H1 (cell line): ENCODE results near the gene TNPO2.

Experiments used
- ASH2L ChIP-seq: fragments of 200-600, 300-600 bp; sonication (generic); IDR thresholded peaks from one replicate; pipeline ENCODE4 v1.7.1; 2017; ENCODE audit warnings: low read length
- BRCA1 ChIP-seq: IDR thresholded peaks from 2 replicates; pipeline ENCODE4 v1.6.1; 2012; ENCODE audit warnings: low read depth, low read length, improper control_type of control experiment
- CBX8 ChIP-seq: fragments of 300-800, 300-1000 bp; sonication (generic); IDR thresholded peaks from 2 replicates; pipeline ENCODE4 v1.7.1; 2016; ENCODE audit warnings: low read depth, low read length, borderline replicate concordance
- EZH2 ChIP-seq: fragments of 200-600 bp; sonication (generic); IDR thresholded peaks from 2 replicates; pipeline ENCODE4 v1.7.1; 2012; ENCODE audit warnings: low read depth, mild to moderate bottlenecking, moderate library complexity, low read length, inconsistent platforms; ENCODE audit not compliant: severe bottlenecking
- POLR2A ChIP-seq, 2 experiments: IDR thresholded peaks; 1 replicate in 1 of 2; 2 replicates in 1 of 2; pipeline ENCODE4 v1.6.1; 2011; ENCODE audit warnings: low read depth in 2 of 2, low read length in 2 of 2, mild to moderate bottlenecking in 2 of 2; ENCODE audit errors: control extremely low read depth in 1 of 2
- POLR2AphosphoS5 ChIP-seq: IDR thresholded peaks from 2 replicates; pipeline ENCODE4 v1.6.1; 2011; ENCODE audit warnings: low read depth, low read length
- POU5F1 ChIP-seq: IDR thresholded peaks from 2 replicates; pipeline ENCODE4 v1.6.1; 2011; ENCODE audit warnings: low read depth, mild to moderate bottlenecking, low read length, moderate library complexity
- RFX5 ChIP-seq: IDR thresholded peaks from 2 replicates; pipeline ENCODE4 v1.6.1; 2011; ENCODE audit warnings: low read depth, low read length, improper control_type of control experiment, borderline replicate concordance
- RXRA ChIP-seq: IDR thresholded peaks from 2 replicates; pipeline ENCODE4 v1.6.1; 2011; ENCODE audit warnings: low read depth, mild to moderate bottlenecking, low read length, moderate library complexity; ENCODE audit not compliant: insufficient read depth
- SRF ChIP-seq: IDR thresholded peaks from 2 replicates; pipeline ENCODE4 v1.6.1; 2011; ENCODE audit warnings: mild to moderate bottlenecking, low read depth, low read length, moderate library complexity
- TF ChIP-seq, protein P1 (sequence below), 3 experiments: IDR thresholded peaks; 1 replicate in 2 of 3; 2 replicates in 1 of 3; pipeline versions ENCODE4 v1.5.1 to v1.6.1; 2011; ENCODE audit warnings: low read length in 3 of 3, mild to moderate bottlenecking in 3 of 3, inconsistent platforms in 2 of 3, low read depth in 1 of 3, moderate library complexity in 1 of 3; ENCODE audit not compliant: insufficient read depth in 1 of 3; ENCODE audit errors: control extremely low read depth in 1 of 3

- TF ChIP-seq POU5F1 (no peak), POLR2A (IDR thresholded peaks at IDR 0.05; ENCODE audit: control extremely low read depth in 1 of 2, low read depth in 2 of 2, low read length in 2 of 2) (no peak), EZH2 (no peak), RXRA (no peak), SRF (no peak), CBX8 (no peak), POLR2AphosphoS5 (no peak), ASH2L (no peak), RFX5 (no peak), BRCA1 (no peak)
- TF ChIP-seq, protein P1, sequence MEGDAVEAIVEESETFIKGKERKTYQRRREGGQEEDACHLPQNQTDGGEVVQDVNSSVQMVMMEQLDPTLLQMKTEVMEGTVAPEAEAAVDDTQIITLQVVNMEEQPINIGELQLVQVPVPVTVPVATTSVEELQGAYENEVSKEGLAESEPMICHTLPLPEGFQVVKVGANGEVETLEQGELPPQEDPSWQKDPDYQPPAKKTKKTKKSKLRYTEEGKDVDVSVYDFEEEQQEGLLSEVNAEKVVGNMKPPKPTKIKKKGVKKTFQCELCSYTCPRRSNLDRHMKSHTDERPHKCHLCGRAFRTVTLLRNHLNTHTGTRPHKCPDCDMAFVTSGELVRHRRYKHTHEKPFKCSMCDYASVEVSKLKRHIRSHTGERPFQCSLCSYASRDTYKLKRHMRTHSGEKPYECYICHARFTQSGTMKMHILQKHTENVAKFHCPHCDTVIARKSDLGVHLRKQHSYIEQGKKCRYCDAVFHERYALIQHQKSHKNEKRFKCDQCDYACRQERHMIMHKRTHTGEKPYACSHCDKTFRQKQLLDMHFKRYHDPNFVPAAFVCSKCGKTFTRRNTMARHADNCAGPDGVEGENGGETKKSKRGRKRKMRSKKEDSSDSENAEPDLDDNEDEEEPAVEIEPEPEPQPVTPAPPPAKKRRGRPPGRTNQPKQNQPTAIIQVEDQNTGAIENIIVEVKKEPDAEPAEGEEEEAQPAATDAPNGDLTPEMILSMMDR (IDR thresholded peaks at IDR 0.05; ENCODE audit: control extremely low read depth in 1 of 3, insufficient read depth in 1 of 3, low read depth in 1 of 3, low read length in 3 of 3): no peak
Observed at GRCh38 chr19:12667731-12668302, 55.9 kb downstream of the TNPO2 start.
